Peyer's patch (tissue), 4 donors: Measurements from ENCODE around the gene SPP2. TPM values are rescaled to one million over a fixed set of nuclear protein-coding genes. Genes with fewer than 3 reads are reported as not detected.

Experiments
- DNase-seq, 3 donors: peaks; one replicate each; pipeline ENCODE4 v3.0.0-alpha.2; 2017 to 2019
- H3K27ac ChIP-seq, 4 donors: fragments of 200-600 bp; sonication (generic); one replicate each; pipeline ENCODE4 v1.5.1; 2016 to 2019
- H3K27me3 ChIP-seq, 2 donors: fragments of 200-600 bp; sonication (generic); one replicate each; pipeline ENCODE4 v1.5.1; 2019
- H3K36me3 ChIP-seq, 3 donors: fragments of 200-600 bp; sonication (generic); one replicate each; pipeline ENCODE4 v1.5.1; 2016 to 2019
- H3K4me1 ChIP-seq, 4 donors: fragments of 200-600 bp; sonication (generic); one replicate each; pipeline ENCODE4 v1.5.1; 2016 to 2019
- H3K4me3 ChIP-seq, 4 donors: fragments of 200-600 bp; sonication (generic); 1 replicate in 3 of 4; 2 replicates in 1 of 4; pipeline ENCODE4 v1.5.1; 2016 to 2019; ENCODE audit warnings: mild to moderate bottlenecking in 1 of 4
- H3K9me3 ChIP-seq, 4 donors: fragments of 200-600 bp; sonication (generic); one replicate each; pipeline ENCODE4 v1.5.1; 2016 to 2019; ENCODE audit warnings: mild to moderate bottlenecking in 1 of 4
- POLR2A ChIP-seq, 2 donors: fragments of 450-650 bp; IDR thresholded peaks; one replicate each; pipeline ENCODE4 v1.5.1; 2017; ENCODE audit warnings: antibody characterized with exemption in 2 of 2, mild to moderate bottlenecking in 2 of 2, moderate library complexity in 2 of 2
- total RNA-seq, 4 donors: library from RNA; depleted of rRNA; stranded (reverse); fragments of >200 nt; gene quantifications; one replicate each; pipeline ENCODE4 v1.1.0, GENCODE V29; 2016
- TF ChIP-seq, protein P1 (sequence below), 6 experiments: fragments of 450-650 bp in 4 of 6; fragments of 200-600 bp in 2 of 6; sonication (generic) in 1 of 6; IDR thresholded peaks; one replicate each; pipeline ENCODE4 v1.5.1; 2017 to 2019; ENCODE audit warnings: antibody characterized with exemption in 6 of 6, mild to moderate bottlenecking in 3 of 6, moderate library complexity in 1 of 6

SPP2 gene
- total RNA-seq, 4 donors from 2014 or later, result not detected

DNA sequence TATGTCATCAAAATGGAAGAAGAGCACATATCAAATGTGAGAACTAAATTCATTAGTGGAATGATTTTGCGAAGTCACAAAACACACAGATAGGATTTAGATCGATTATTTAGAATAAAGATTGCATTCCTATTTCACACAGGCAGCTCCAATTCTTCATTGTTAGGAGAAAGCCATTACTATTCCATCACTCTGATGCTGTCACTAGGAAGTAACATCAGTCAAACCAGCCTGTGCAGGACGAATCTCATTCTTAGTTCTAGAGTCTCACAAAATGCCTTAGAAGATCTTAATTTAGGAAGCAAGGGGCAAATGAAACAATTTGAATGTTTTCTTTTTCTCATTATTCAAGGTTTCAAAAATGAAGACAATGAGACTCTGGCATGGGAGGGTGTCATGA, 44.0 kb upstream of the SPP2 start:
- DNase-seq, result no peak
- no peak for TF ChIP-seq POLR2A (IDR thresholded peaks at IDR 0.05)
- TF ChIP-seq, protein P1, sequence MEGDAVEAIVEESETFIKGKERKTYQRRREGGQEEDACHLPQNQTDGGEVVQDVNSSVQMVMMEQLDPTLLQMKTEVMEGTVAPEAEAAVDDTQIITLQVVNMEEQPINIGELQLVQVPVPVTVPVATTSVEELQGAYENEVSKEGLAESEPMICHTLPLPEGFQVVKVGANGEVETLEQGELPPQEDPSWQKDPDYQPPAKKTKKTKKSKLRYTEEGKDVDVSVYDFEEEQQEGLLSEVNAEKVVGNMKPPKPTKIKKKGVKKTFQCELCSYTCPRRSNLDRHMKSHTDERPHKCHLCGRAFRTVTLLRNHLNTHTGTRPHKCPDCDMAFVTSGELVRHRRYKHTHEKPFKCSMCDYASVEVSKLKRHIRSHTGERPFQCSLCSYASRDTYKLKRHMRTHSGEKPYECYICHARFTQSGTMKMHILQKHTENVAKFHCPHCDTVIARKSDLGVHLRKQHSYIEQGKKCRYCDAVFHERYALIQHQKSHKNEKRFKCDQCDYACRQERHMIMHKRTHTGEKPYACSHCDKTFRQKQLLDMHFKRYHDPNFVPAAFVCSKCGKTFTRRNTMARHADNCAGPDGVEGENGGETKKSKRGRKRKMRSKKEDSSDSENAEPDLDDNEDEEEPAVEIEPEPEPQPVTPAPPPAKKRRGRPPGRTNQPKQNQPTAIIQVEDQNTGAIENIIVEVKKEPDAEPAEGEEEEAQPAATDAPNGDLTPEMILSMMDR (IDR thresholded peaks at IDR 0.05), result no peak
- H3K27me3 ChIP-seq, result no peaks in the 10 kb centered on the region
- no peaks in the 10 kb centered on the region for H3K4me1 ChIP-seq
- H3K36me3 ChIP-seq, result no peaks in the 10 kb centered on the region
- no peak overlapping the region for H3K27ac ChIP-seq
- peaks cover 0 to 3% (median 0%) of the 10 kb centered on the region in 4 donors for H3K9me3 ChIP-seq
- no peak overlapping the region for H3K4me3 ChIP-seq

DNA sequence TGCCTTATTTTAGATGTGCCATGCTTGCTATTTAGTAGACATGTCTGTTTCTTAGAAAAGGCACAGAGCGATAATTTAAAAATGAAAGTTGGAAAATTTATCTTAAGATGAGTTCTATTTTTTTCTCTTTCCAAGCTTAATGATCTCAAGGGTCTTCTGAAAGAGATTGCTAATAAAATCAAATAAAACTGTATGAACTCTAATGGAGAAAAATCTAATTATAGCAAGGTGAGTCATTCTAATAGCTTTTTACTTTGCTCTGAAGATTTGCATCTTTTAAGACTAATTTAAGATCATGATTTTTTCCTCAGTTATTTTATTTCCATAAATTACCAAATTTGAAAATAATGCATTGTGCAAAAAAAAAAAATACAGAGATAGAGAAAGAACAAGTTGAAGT, 36.1 kb upstream of the SPP2 start:
- no peak overlapping the region for H3K27ac ChIP-seq
- H3K4me3 ChIP-seq, result no peak overlapping the region
- peaks cover 0 to 3% (median 0%) of the 10 kb centered on the region in 4 donors for H3K9me3 ChIP-seq
- no peak for DNase-seq
- H3K4me1 ChIP-seq, result no peaks in the 10 kb centered on the region
- no peaks in the 10 kb centered on the region for H3K27me3 ChIP-seq
- TF ChIP-seq, protein P1 (IDR thresholded peaks at IDR 0.05), result no peak
- TF ChIP-seq POLR2A (IDR thresholded peaks at IDR 0.05), result no peak
- no peaks in the 10 kb centered on the region for H3K36me3 ChIP-seq

DNA sequence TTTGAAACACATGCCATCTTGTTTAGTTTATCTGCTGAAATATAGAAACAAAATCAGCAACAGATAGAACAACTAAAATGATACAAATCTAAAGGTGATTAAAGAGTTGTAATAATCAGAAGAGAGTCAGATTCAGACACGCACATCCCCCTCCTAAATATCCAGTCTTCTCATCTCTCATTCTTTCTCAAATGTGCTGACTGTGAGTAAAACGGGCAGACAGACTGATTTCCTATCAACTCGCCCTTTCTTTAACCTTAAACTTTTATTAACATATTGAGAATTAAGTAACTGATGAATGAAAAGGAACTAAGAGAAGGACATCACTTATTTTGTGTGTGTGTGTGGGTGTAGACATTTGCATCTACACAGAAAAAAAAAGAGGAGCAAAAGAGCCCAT, 34.6 kb upstream of the SPP2 start:
- no peaks in the 10 kb centered on the region for H3K36me3 ChIP-seq
- no peak overlapping the region for H3K4me3 ChIP-seq
- no peaks in the 10 kb centered on the region for H3K4me1 ChIP-seq
- H3K27me3 ChIP-seq, result no peaks in the 10 kb centered on the region
- H3K9me3 ChIP-seq, result peaks cover 0 to 3% (median 0%) of the 10 kb centered on the region in 4 donors
- no peak overlapping the region for H3K27ac ChIP-seq
- no peak for DNase-seq
- TF ChIP-seq POLR2A (IDR thresholded peaks at IDR 0.05), result no peak
- TF ChIP-seq, protein P1 (IDR thresholded peaks at IDR 0.05), result no peak

DNA sequence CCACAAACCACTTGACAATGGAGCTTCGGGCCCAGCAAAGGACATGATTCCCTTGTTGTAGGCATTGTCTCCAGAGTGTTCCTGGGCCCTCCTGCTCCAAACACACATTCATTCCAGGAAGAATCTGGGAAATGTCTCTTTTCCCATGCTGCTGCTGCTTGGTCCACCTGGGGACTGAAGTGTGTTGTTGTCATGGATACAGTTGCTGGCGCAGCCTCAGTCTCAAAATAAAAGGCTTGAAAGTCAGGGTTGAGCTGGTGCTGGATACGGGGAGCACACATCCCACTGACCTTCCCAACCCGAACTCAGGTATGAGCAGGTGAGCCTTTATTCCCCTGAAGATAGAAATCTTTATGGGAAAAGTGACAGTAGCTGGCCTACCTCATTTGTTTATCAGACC, 30.6 kb upstream of the SPP2 start:
- TF ChIP-seq POLR2A (IDR thresholded peaks at IDR 0.05), result no peak
- TF ChIP-seq, protein P1 (IDR thresholded peaks at IDR 0.05), result no peak
- no peaks in the 10 kb centered on the region for H3K27me3 ChIP-seq
- DNase-seq, result no peak
- H3K27ac ChIP-seq, result no peak overlapping the region
- no peaks in the 10 kb centered on the region for H3K9me3 ChIP-seq
- H3K4me1 ChIP-seq, result no peaks in the 10 kb centered on the region
- H3K36me3 ChIP-seq, result no peaks in the 10 kb centered on the region
- H3K4me3 ChIP-seq, result no peak overlapping the region

DNA sequence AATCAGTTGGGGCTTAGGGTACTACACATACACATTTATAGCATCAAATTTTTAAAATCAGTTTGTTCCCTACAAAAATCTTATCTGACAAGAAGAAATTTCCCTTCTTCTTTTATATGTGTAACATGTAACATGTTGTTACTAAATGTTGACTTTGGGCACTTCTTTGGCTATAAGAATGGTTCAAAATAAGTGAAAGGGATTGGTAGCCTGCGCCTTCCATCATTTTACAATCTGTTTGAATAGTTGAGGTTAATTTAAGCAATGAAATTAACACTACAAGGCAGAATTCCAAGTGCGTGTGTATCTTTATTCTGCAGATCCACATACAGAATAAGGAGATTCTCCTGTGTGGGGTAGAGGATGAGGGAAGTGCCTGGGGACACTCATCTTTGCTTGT, 30.2 kb upstream of the SPP2 start:
- Histone ChIP-seq H3K9me3 (no peaks in the 10 kb centered on the region), H3K4me3 (no peak overlapping the region)
- TF ChIP-seq, protein P1 (IDR thresholded peaks at IDR 0.05), result no peak
- no peak for TF ChIP-seq POLR2A (IDR thresholded peaks at IDR 0.05)

DNA sequence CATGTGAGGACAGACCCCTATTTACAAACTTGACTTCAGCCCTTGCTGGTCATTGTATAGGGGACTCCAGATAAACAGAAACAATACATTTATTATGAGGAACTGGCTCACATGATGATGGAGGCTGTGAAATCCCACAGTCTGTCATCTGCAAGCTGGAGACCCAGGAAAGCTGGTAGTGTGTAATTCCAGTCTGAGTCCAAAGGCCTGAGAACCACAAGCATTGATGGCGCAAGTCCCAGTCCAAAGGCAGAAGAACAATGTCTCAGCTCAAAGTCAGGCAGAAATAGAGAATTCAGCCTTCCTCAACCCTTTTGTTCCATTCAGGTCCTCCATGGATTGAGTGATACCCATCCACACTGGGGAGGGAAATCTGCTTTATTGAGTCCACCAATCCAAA, 28.1 kb upstream of the SPP2 start:
- H3K4me3 ChIP-seq, result no peak overlapping the region
- no peak overlapping the region for H3K27ac ChIP-seq
- DNase-seq, result no peak
- H3K4me1 ChIP-seq, result peaks cover 0 to 4% (median 0%) of the 10 kb centered on the region in 4 donors
- H3K9me3 ChIP-seq, result no peaks in the 10 kb centered on the region
- H3K36me3 ChIP-seq, result no peaks in the 10 kb centered on the region
- H3K27me3 ChIP-seq, result no peaks in the 10 kb centered on the region
- TF ChIP-seq, protein P1 (IDR thresholded peaks at IDR 0.05), result no peak
- no peak for TF ChIP-seq POLR2A (IDR thresholded peaks at IDR 0.05)

More for the DNA sequence above, 30.2 kb upstream of the SPP2 start:
- DNase-seq, result no peak
- no peaks in the 10 kb centered on the region for H3K36me3 ChIP-seq
- H3K4me1 ChIP-seq, result peaks cover 0 to 3% (median 0%) of the 10 kb centered on the region in 4 donors
- H3K27me3 ChIP-seq, result no peaks in the 10 kb centered on the region
- no peak overlapping the region for H3K27ac ChIP-seq
